H4 (cell line): ENCODE data around the gene SPRR1A. TPM values are rescaled to one million over a fixed set of nuclear protein-coding genes. Genes with fewer than 3 reads are reported as not detected.

Experiments used
- DNase-seq: peaks from one replicate; pipeline ENCODE4 v3.0.0-alpha.2; 2015; ENCODE audit warnings: low spot score
- total RNA-seq: library from RNA; depleted of rRNA; stranded (reverse); fragments of >200 nt; shearing (Covaris generic); gene quantifications from 2 replicates; pipeline ENCODE4 v1.2.3, GENCODE V29; 2014; rRNA removed

The SPRR1A gene
- not detected in 2 replicates for total RNA-seq

DNA sequence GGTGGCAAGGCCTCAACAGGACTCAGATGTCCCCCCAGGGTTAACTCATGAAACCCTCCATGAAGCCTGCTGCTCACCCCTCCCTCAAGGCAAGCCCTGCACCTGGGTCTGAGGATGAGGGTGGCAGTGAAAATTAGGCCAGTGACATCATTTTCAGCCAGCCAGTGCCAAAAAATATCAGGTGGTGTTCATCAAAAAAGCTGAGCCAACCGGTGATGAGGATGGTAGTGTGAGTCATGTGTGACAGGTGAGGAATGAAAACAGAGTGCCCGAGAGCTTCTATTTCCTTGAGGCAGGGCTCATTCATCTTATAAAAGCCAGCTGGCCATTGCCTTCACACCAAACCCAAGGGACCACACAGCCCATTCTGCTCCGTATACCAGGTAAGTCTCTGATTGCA is at the start of gene SPRR1A:
Gene SPRR1A (plus strand): TSS at position 339 of the 400 bp plus-strand sequence. CDS start 1,150 bp downstream, outside the sequence.
- no peak for DNase-seq

DNA sequence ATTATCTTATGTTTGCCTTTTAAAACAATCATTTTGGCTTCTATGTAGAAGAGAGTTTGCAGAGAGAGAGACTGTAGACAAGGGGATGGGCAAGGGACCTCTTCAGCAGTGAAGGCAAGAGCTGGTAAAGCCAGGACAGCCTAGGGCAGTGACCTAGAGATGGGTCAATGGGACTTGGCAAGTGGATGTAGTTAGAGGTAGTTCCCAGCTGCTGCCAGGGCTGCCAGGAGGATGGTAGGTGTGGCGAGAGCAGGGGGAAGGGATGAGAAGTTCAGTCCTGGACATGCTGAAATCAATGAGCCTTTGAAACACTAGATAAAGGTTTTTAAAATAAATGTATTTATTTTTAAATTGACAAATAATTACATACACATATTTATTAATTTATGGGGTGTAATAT is 43.3 kb upstream of the SPRR1A start:
- no peak for DNase-seq

- no peak for DNase-seq
Measured at GRCh38 chr1:152941037-152941711, 42.7 kb upstream of the SPRR1A start.

DNA sequence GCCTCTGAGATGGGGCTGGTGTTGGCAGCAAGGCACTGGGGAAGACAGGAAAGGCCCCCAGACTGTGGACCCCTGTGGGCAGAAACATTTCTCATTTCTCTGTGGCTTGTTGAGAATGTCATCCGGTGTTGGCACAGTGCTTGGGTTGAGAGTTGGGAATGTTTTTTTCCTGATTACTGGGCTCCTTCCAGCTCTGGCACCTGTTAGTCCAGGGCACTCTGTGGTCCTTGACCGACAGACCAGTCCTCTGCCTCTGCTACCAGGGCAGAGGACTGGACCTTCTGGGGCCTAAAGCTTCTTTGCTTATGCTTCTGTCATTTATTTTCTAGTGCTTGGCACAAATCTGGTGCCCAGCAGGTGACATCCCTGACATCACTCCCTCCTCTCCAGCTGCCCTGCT is 41.7 kb upstream of the SPRR1A start:
- DNase-seq, result no peak

GRCh38 chr1:152946248-152946647 is 37.6 kb upstream of the SPRR1A start:
- no peak for DNase-seq

GRCh38 chr1:152946651-152947256 is 37.1 kb upstream of the SPRR1A start, which contains the start of gene SPRR5:
SPRR5 (plus strand) TSS chr1:152947206; CDS start chr1:152948555, 1,349 bp downstream.
- DNase-seq, result no peak

- no peak for DNase-seq
Measured at GRCh38 chr1:152951711-152952110, 32.2 kb upstream of the SPRR1A start.

GRCh38 chr1:152953761-152954160 is 30.1 kb upstream of the SPRR1A start:
- DNase-seq, result no peak

DNA sequence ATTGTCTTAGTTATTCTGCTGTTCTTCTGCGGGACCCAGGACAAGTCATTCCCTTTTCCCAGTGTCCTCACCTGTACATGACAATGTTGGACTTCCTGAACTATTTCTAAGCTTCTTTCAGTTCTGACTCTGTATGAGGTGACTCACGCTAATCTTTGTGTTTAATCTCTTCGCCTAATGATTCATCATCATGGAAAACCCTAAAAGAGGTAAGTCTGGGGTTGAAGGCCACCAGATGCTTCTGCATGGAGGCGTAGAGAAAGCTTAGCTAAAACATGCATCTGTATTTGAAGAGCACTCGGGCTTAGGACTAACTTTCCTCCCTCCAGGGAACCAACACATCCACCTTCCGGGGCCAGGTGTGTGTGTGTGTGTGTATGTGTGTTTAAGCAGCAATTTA is 29.4 kb upstream of the SPRR1A start:
- DNase-seq, result no peak

GRCh38 chr1:152957561-152957960 is 26.3 kb upstream of the SPRR1A start:
- no peak for DNase-seq

DNA sequence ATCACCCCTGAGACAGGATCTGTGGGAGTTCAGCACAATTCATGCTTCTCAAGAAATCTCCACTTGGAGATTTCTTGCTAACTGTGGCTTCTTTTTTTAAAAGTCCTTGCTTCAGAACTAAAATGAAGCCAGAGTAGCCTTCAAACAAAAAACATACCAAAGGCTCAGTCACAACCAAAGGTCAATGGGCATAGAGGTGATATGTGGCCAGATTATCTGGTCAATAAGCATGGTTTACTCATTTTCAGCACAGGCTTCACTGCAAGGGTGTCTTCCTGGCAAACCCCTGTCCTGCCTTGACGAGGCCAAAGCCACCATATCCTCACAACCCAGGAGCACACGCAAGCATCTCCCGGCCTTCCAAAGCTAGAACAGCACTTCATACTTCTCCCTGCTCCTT is 24.6 kb upstream of the SPRR1A start:
- DNase-seq, result no peak

GRCh38 chr1:152959801-152960451 is 24.0 kb upstream of the SPRR1A start:
- no peak for DNase-seq

- DNase-seq, result no peak
Measured at GRCh38 chr1:152960452-152961044, 23.3 kb upstream of the SPRR1A start.

- DNase-seq, result no peak
Measured at GRCh38 chr1:152961226-152961891, 22.5 kb upstream of the SPRR1A start.

DNA sequence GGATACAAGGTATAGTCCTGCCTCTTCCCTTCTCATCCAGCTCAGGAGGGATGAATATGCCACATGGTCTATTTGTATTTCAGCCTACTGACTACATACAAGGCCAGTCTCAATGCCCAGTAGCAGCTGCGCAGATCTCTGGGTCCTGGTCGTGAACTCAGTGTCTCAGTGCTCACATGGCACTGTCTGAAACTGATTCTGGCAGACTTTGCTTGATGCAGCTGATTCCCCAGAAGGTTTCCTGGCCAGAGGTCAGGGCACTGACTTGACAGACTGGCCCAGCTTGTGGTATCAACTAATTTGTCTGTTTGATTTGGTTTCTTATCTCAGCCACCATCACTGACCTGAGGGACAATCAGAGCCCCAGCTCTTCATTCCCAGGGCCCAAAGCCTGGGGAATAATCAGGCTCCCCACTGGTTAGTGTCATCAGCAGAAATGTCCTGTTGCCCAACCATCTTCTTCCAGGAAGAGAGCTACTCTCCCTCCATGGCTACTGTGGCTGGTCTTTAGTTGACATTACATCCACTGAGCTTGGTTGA is 20.9 kb upstream of the SPRR1A start:
- DNase-seq, result no peak

GRCh38 chr1:152964536-152964935 is 19.3 kb upstream of the SPRR1A start:
- DNase-seq, result no peak

DNA sequence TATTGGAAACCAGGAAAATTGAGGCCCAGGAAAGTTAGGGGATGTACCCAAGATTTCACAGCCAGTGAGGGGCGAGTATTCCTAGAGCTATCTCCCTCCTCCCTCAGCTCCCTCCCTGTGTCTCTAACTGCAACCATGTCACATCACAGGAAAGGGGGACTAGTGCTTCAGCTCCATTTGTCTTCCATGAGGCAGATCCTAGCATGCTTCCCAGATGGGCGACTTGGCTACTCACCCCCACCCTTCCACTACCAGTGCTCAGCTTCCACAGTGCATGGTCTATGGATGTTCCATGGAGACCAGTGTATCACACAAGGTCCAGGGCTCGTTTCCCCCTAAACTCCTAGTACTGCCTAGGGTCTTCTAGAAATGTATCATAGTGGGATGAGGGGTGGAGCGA is 18.0 kb upstream of the SPRR1A start:
- DNase-seq, result no peak

- no peak for DNase-seq
Measured at GRCh38 chr1:152967201-152967600, 16.7 kb upstream of the SPRR1A start.

GRCh38 chr1:152968248-152968647 is 15.6 kb upstream of the SPRR1A start:
- no peak for DNase-seq

GRCh38 chr1:152969036-152969435 is 14.8 kb upstream of the SPRR1A start:
- no peak for DNase-seq

DNA sequence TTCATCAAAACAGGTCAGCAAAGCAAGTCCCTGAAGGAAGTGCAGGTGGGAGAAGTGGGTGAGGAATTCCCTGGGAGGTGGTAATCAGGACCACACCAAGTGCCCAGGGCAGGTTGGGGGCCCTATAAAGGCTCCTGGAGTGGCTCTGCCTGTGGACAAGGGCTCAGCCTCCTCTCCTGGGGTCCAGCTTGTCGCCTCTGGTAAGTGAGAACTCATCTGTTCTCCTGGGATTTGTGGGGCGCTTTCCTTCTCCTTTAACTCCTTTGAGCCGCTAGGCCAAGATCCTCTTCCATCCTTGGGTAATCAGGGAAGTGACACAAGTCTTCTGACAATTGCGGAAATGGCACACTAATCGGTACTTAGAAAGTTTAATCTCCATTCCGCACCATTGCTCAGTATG is 13.4 kb upstream of the SPRR1A start, which contains the start of gene SPRR4:
Gene SPRR4 (plus strand): TSS at position 154 of the 400 bp plus-strand sequence. CDS start 1,243 bp downstream, outside the sequence.
- DNase-seq, result no peak
